ENCODE measurements around the gene MEMO1. TPM values are rescaled to one million over a fixed set of nuclear protein-coding genes. Genes with fewer than 3 reads are reported as not detected.
A peak's percentile ranks its signal among the peaks of the same experiment; 100 is the strongest.

MEMO1 gene
- total and polyA plus RNA-seq, 9 of the 15 experiments (the other 6 are each of a cell fraction or from before 2014, with no cell fraction given): 22.1 to 87.7 (median 61.2) TPM

- no peak for TF ChIP-seq CEBPZ (IDR thresholded peaks at IDR 0.05; ENCODE audit: borderline replicate concordance, low read depth, low read length)
- TF ChIP-seq ZZZ3 (IDR thresholded peaks at IDR 0.05): no peak
- TF ChIP-seq HDAC6 (IDR thresholded peaks at IDR 0.05; ENCODE audit: low read depth, low read length): no peak
Observed at GRCh38 chr2:32002406-32002805, 8.4 kb downstream of the MEMO1 start (continued).

GRCh38 chr2:31999438-31999837, 11.4 kb downstream of the MEMO1 start:
- Histone ChIP-seq H3K36me3 (ENCODE audit: control insufficient read depth, insufficient read depth, low read length) (peaks cover 5% of the 10 kb centered on the region; the same call in 2 of the 3 replicates), H3K27me3 (ENCODE audit: control insufficient read depth in 2 of 2, insufficient read depth in 2 of 2, low read length in 2 of 2) (no peaks in the 10 kb centered on the region), H3K9me3 (replicated peaks; ENCODE audit: control insufficient read depth, insufficient read depth, low read depth, low read length) (no peaks in the 10 kb centered on the region), H3K9me1 (ENCODE audit: control insufficient read depth, insufficient read depth, low read length) (no peaks in the 10 kb centered on the region), H3K79me2 (ENCODE audit: control insufficient read depth, insufficient read depth, low read length) (peaks cover 94% of the 10 kb centered on the region), H4K20me1 (replicated peaks; ENCODE audit: control insufficient read depth, insufficient read depth, low read length) (peaks cover 7% of the 10 kb centered on the region; the same call in 1 of the 2 replicates), H3K4me2 (ENCODE audit: insufficient read depth, low read length) (no peak overlapping the region), H3K4me1 (replicated peaks in 1 of 2; ENCODE audit: control insufficient read depth in 2 of 2, insufficient read depth in 2 of 2, low read length in 2 of 2) (peaks cover 11 to 19% of the 10 kb centered on the region in 2 experiments; a peak in 4 of 5 replicates), H3K9ac (ENCODE audit: insufficient read depth in 1 of 2, low read depth in 2 of 2, low read length in 2 of 2) (peak overlapping the region in 1 of 2 experiments; percentile 41; a peak in 1 of 4 replicates), H3K4me3 (no peak overlapping the region), H3K27ac (ENCODE audit: extremely low read depth, low read depth, low read length) (no peak overlapping the region), H2AFZ (ENCODE audit: low read depth, low read length) (no peak overlapping the region)
- intact Hi-C loops (cut with micrococcal nuclease) (no loop called here), in situ Hi-C loops (cut with MboI) (no loop called here)
- ATAC-seq (peak; percentile 27), FAIRE-seq (no peak), DNase-seq (ENCODE audit: extremely low read depth in 1 of 4, low spot score in 3 of 4) (no peak)
- no TSS peak for BruUV-seq (replicated peaks)
- WGBS (ENCODE audit: insufficient coverage, low coverage, missing lambda C conversion rate): 59% methylated on average over 4 of the region's 4 CpGs
- ChIA-PET POLR2A (interaction anchor here (0.6 to 1.3 kb wide), 5 partner anchors 9 to 358 kb away, joined by 3 to 7 read pairs (median 4); partner anchors contain the start of gene SLC30A6), CTCF (ENCODE audit: low intra/inter-chr PET ratio) (no interaction called here)
- no peak for TF ChIP-seq SRSF7 (optimal IDR thresholded peaks at IDR 0.05; ENCODE audit: low read depth, low read length)
- TF ChIP-seq ZC3H4 (CRISPR knock-in tag; IDR thresholded peaks at IDR 0.05; ENCODE audit: borderline replicate concordance): no peak
- peak; percentile 10 for TF ChIP-seq RBM25 (IDR thresholded peaks at IDR 0.05; ENCODE audit: low read depth, low read length, severe bottlenecking)
- no peak for TF ChIP-seq NR2C1 (IDR thresholded peaks at IDR 0.05)
- TF ChIP-seq NR2C1 (tag; IDR thresholded peaks at IDR 0.05): no peak
- TF ChIP-seq ZNF133 (CRISPR knock-in tag; IDR thresholded peaks at IDR 0.05): no peak
- peak; percentile 51; the same call in 1 of the 2 replicates for TF ChIP-seq ZNF121 (CRISPR knock-in tag; conservative IDR thresholded peaks at IDR 0.05)
- TF ChIP-seq STAT6 (CRISPR knock-in tag; IDR thresholded peaks at IDR 0.05): no peak
- TF ChIP-seq RBFOX2 (IDR thresholded peaks at IDR 0.05; ENCODE audit: low read depth, low read length): no peak
- no peak for TF ChIP-seq ZBTB34 (CRISPR knock-in tag; IDR thresholded peaks at IDR 0.05)
